Gastrocnemius medialis (tissue), 4 donors: ENCODE measurements around the gene BNC2.

Source experiments
- CTCF ChIP-seq, 5 experiments: fragments of 450-650 bp in 3 of 5; fragments of 200-600 bp in 2 of 5; sonication (generic) in 2 of 5; IDR thresholded peaks in 4 of 5; conservative IDR thresholded peaks in 1 of 5; 1 replicate in 4 of 5; 2 replicates in 1 of 5; pipeline ENCODE4 v1.5.1; 2016 to 2019; ENCODE audit warnings: antibody characterized with exemption in 5 of 5, mild to moderate bottlenecking in 3 of 5, moderate library complexity in 3 of 5
- POLR2A ChIP-seq, 2 donors: fragments of 450-650 bp; IDR thresholded peaks; one replicate each; pipeline ENCODE4 v1.6.1; 2017; ENCODE audit warnings: antibody characterized with exemption in 2 of 2, mild to moderate bottlenecking in 2 of 2, moderate library complexity in 2 of 2

GRCh38 chr9:16825331-16825725 is 45.1 kb downstream of the BNC2 start:
- TF ChIP-seq CTCF (IDR thresholded peaks at IDR 0.05 in 4 of 5, conservative IDR thresholded peaks at IDR 0.05 in 1 of 5) (no peak), POLR2A (IDR thresholded peaks at IDR 0.05) (no peak)
